Gastrocnemius medialis (tissue), 4 donors: Measurements from ENCODE around the gene MAP2K5. TPM values are rescaled to one million over a fixed set of nuclear protein-coding genes. Genes with fewer than 3 reads are reported as not detected.

ENCODE experiments used
- ATAC-seq, 2 donors: fragments of 150-250 bp; one replicate each; pipeline ENCODE4 v1.9.1; 2016
- DNase-seq, 2 donors: peaks; one replicate each; pipeline ENCODE4 v3.0.0-alpha.2; 2019
- H3K27ac ChIP-seq, 4 donors: fragments of 200-600 bp; sonication (generic); 1 replicate in 1 of 4; 2 replicates in 3 of 4; pipeline ENCODE4 v1.5.1; 2016 to 2018; ENCODE audit warnings: mild to moderate bottlenecking in 2 of 4, moderate library complexity in 1 of 4
- H3K27me3 ChIP-seq, 3 donors: fragments of 200-600 bp; sonication (generic) in 2 of 3; 1 replicate in 1 of 3; 2 replicates in 2 of 3; pipeline versions ENCODE4 v1.5.1 to v1.6.0; 2016 to 2019; ENCODE audit warnings: mild to moderate bottlenecking in 1 of 3, moderate library complexity in 1 of 3
- H3K36me3 ChIP-seq, 2 donors: fragments of 200-600 bp; sonication (generic) in 1 of 2; one replicate each; pipeline ENCODE4 v1.5.1; 2017 to 2018
- H3K4me1 ChIP-seq, 2 donors: fragments of 200-600 bp; sonication (generic) in 1 of 2; one replicate each; pipeline ENCODE4 v1.5.1; 2016 to 2017; ENCODE audit warnings: mild to moderate bottlenecking in 2 of 2
- H3K4me3 ChIP-seq, 4 donors: fragments of 200-600 bp; sonication (generic) in 3 of 4; 1 replicate in 1 of 4; 2 replicates in 3 of 4; pipeline ENCODE4 v1.5.1; 2016 to 2019; ENCODE audit warnings: mild to moderate bottlenecking in 2 of 4
- H3K9me3 ChIP-seq, 3 donors: fragments of 200-600 bp; sonication (generic) in 2 of 3; 1 replicate in 1 of 3; 2 replicates in 2 of 3; pipeline ENCODE4 v1.5.1; 2016 to 2019
- CTCF ChIP-seq, 5 experiments: fragments of 450-650 bp in 3 of 5; fragments of 200-600 bp in 2 of 5; sonication (generic) in 2 of 5; IDR thresholded peaks in 4 of 5; conservative IDR thresholded peaks in 1 of 5; 1 replicate in 4 of 5; 2 replicates in 1 of 5; pipeline ENCODE4 v1.5.1; 2016 to 2019; ENCODE audit warnings: antibody characterized with exemption in 5 of 5, mild to moderate bottlenecking in 3 of 5, moderate library complexity in 3 of 5
- POLR2A ChIP-seq, 2 donors: fragments of 450-650 bp; IDR thresholded peaks; one replicate each; pipeline ENCODE4 v1.6.1; 2017; ENCODE audit warnings: antibody characterized with exemption in 2 of 2, mild to moderate bottlenecking in 2 of 2, moderate library complexity in 2 of 2
- in situ Hi-C, 4 donors: fragments of 200-750 bp; cut with MboI; loops; one replicate each; pipeline versions ENCODE4 v1.15.0 to v1.8.0; 2017; ENCODE audit warnings: low sequenced_read_pairs in 4 of 4
- intact Hi-C: fragments of 100-400 bp; cut with DNase I; formaldehyde crosslinking; loops from one replicate; pipeline ENCODE4 v1.15.1; 2023; ENCODE audit warnings: low total_unique reads
- total RNA-seq, 4 donors: library from RNA; depleted of rRNA; stranded (reverse); fragments of >200 nt; gene quantifications; one replicate each; pipeline versions ENCODE4 v1.1.0 to v1.2.3, GENCODE V29; 2016

MAP2K5 gene
- total RNA-seq, 4 donors from 2014 or later: 5.9 to 6.8 (median 6.4) TPM

- Histone ChIP-seq H3K4me1 (peaks cover 5 to 6% of the 10 kb centered on the region in 2 donors), H3K36me3 (no peaks in the 10 kb centered on the region), H3K27ac (no peak overlapping the region), H3K27me3 (no peaks in the 10 kb centered on the region), H3K4me3 (no peak overlapping the region), H3K9me3 (no peaks in the 10 kb centered on the region)
- intact Hi-C loops: no loop called here
- TF ChIP-seq POLR2A (IDR thresholded peaks at IDR 0.05) (no peak), CTCF (IDR thresholded peaks at IDR 0.05 in 4 of 5, conservative IDR thresholded peaks at IDR 0.05 in 1 of 5) (no peak)
- ATAC-seq (no peak), DNase-seq (no peak)
- in situ Hi-C loops: loop anchor here in 2 of 4 donors (25.0 kb wide), 2 partner anchors 309 to 909 kb away; partner anchors contain the start of gene MAP2K5 (in 1 of the 2)
Observed at GRCh38 chr15:67845974-67846373, 303.5 kb downstream of the MAP2K5 start.

- H3K9me3 ChIP-seq: no peaks in the 10 kb centered on the region
- H3K4me1 ChIP-seq: no peaks in the 10 kb centered on the region
- ATAC-seq (no peak), DNase-seq (no peak)
- H3K27ac ChIP-seq: no peak overlapping the region
- in situ Hi-C loops: loop anchor here in 2 of 4 donors (25.0 kb wide), 2 partner anchors 312 to 912 kb away; partner anchors contain the start of gene MAP2K5 (in 1 of the 2)
- intact Hi-C loops: no loop called here
- no peaks in the 10 kb centered on the region for H3K36me3 ChIP-seq
- TF ChIP-seq POLR2A (IDR thresholded peaks at IDR 0.05) (no peak), CTCF (IDR thresholded peaks at IDR 0.05 in 4 of 5, conservative IDR thresholded peaks at IDR 0.05 in 1 of 5) (no peak)
- no peaks in the 10 kb centered on the region for H3K27me3 ChIP-seq
- H3K4me3 ChIP-seq: no peak overlapping the region
Observed at GRCh38 chr15:67849538-67849937, 307.0 kb downstream of the MAP2K5 start.

GRCh38 chr15:67850336-67850735 is 307.8 kb downstream of the MAP2K5 start:
- Histone ChIP-seq H3K4me1 (no peaks in the 10 kb centered on the region), H3K9me3 (no peaks in the 10 kb centered on the region), H3K4me3 (no peak overlapping the region), H3K27ac (no peak overlapping the region), H3K36me3 (no peaks in the 10 kb centered on the region), H3K27me3 (no peaks in the 10 kb centered on the region)
- TF ChIP-seq POLR2A (IDR thresholded peaks at IDR 0.05): no peak
- no peak for TF ChIP-seq CTCF (IDR thresholded peaks at IDR 0.05 in 4 of 5, conservative IDR thresholded peaks at IDR 0.05 in 1 of 5)
- intact Hi-C loops: no loop called here
- DNase-seq (no peak), ATAC-seq (no peak)
- in situ Hi-C loops: loop anchor here in 3 of 4 donors (25.0 kb wide), 1 partner anchor 212 kb away; the partner anchor contains the start of gene PIAS1 (in 3 of the 3)

GRCh38 chr15:67850994-67851571 is 308.6 kb downstream of the MAP2K5 start:
- TF ChIP-seq CTCF (IDR thresholded peaks at IDR 0.05 in 4 of 5, conservative IDR thresholded peaks at IDR 0.05 in 1 of 5) (no peak), POLR2A (IDR thresholded peaks at IDR 0.05) (no peak)
- Histone ChIP-seq H3K36me3 (no peaks in the 10 kb centered on the region), H3K27me3 (no peaks in the 10 kb centered on the region), H3K9me3 (no peaks in the 10 kb centered on the region), H3K4me1 (no peaks in the 10 kb centered on the region), H3K4me3 (no peak overlapping the region), H3K27ac (no peak overlapping the region)
- DNase-seq: no peak
- in situ Hi-C loops (loop anchor here in 3 of 4 donors (25.0 kb wide), 1 partner anchor 211 kb away; the partner anchor contains the start of gene PIAS1 (in 3 of the 3)), intact Hi-C loops (no loop called here)
- ATAC-seq: no peak
